PC-9 (cell line): ENCODE measurements around the gene TECTA. TPM values are rescaled to one million over a fixed set of nuclear protein-coding genes. Genes with fewer than 3 reads are reported as not detected.

ENCODE experiments used
- BruUV-seq: library from RNA; stranded (reverse); fragments of 400-500 nt; replicated peaks from 2 replicates; lab custom pipeline; 2021; lab: Mats Ljungman, UMichigan
- CTCF ChIA-PET: fragments of 300-600 bp; sonication (Branson Sonifier 250); formaldehyde crosslinking; loops from one replicate; lab custom pipeline; 2022; ENCODE audit warnings: antibody characterized with exemption; lab: Charles Lee
- POLR2A ChIA-PET: fragments of 300-600 bp; sonication (Branson Sonifier 250); formaldehyde crosslinking; loops from one replicate; lab custom pipeline; 2022; ENCODE audit warnings: antibody characterized with exemption; ENCODE audit not compliant: unreplicated experiment; lab: Charles Lee
- DNase-seq, 2 experiments: peaks; one replicate each; pipeline versions ENCODE4 v3.0.0 to v3.0.0-alpha.2; 2015 to 2022; ENCODE audit warnings: mixed read lengths in 1 of 2
- H2AFZ ChIP-seq: fragments of 200-600 bp; sonication (generic); 2 replicates; pipeline ENCODE4 v1.8.1; 2017; ENCODE audit warnings: antibody characterized with exemption
- H3F3A ChIP-seq: fragments of 200-600 bp; sonication (generic); 2 replicates; pipeline ENCODE4 v1.8.1; 2017; ENCODE audit warnings: antibody characterized with exemption, mild to moderate bottlenecking, low read depth; ENCODE audit not compliant: insufficient read depth
- H3K27ac ChIP-seq: fragments of 200-600 bp; sonication (generic); 2 replicates; pipeline ENCODE4 v1.6.1; 2016; ENCODE audit warnings: mixed run types
- H3K27me3 ChIP-seq: fragments of 200-600 bp; sonication (generic); 2 replicates; pipeline ENCODE4 v1.6.1; 2016; ENCODE audit warnings: low read depth, mixed run types; ENCODE audit not compliant: insufficient read depth
- H3K36me3 ChIP-seq: fragments of 200-600 bp; sonication (generic); 2 replicates; pipeline ENCODE4 v1.6.1; 2016; ENCODE audit warnings: low read depth, mixed run types
- H3K4me1 ChIP-seq: fragments of 200-600 bp; sonication (generic); replicated peaks from 2 replicates; pipeline ENCODE4 v1.6.1; 2016; ENCODE audit warnings: mixed run types; ENCODE audit not compliant: insufficient read depth
- H3K4me2 ChIP-seq: fragments of 200-600 bp; sonication (generic); 2 replicates; pipeline ENCODE4 v1.6.1; 2017; ENCODE audit warnings: mixed run types
- H3K4me3 ChIP-seq: fragments of 200-600 bp; sonication (generic); 2 replicates; pipeline ENCODE4 v1.6.1; 2016; ENCODE audit warnings: mixed run types
- H3K79me2 ChIP-seq: fragments of 200-600 bp; sonication (generic); 2 replicates; pipeline ENCODE4 v1.6.1; 2017; ENCODE audit warnings: low read depth, mixed run types
- H3K9me2 ChIP-seq: fragments of 200-600 bp; sonication (generic); 2 replicates; pipeline ENCODE4 v1.8.1; 2017; ENCODE audit warnings: mild to moderate bottlenecking; ENCODE audit not compliant: insufficient read depth
- H3K9me3 ChIP-seq: fragments of 200-600 bp; sonication (generic); 2 replicates; pipeline ENCODE4 v1.8.1; 2016; ENCODE audit warnings: low read depth; ENCODE audit not compliant: insufficient read depth
- H4K20me1 ChIP-seq: fragments of 200-600 bp; sonication (generic); 2 replicates; pipeline ENCODE4 v1.8.1; 2017; ENCODE audit not compliant: insufficient read depth
- EZH2 ChIP-seq: fragments of 200-600 bp; sonication (generic); IDR thresholded peaks from 2 replicates; pipeline ENCODE4 v1.8.0; 2017; ENCODE audit warnings: antibody characterized with exemption, low read depth
- intact Hi-C: fragments of 100-400 bp; cut with micrococcal nuclease; formaldehyde crosslinking; loops from one replicate; pipeline ENCODE4 v1.10.0; 2022; ENCODE audit not compliant: unreplicated experiment
- total RNA-seq: library from RNA; stranded (reverse); gene quantifications from 2 replicates; pipeline ENCODE4 v1.2.3, GENCODE V29; 2021
- TF ChIP-seq, protein P1 (sequence below): fragments of 200-600 bp; sonication (generic); conservative IDR thresholded peaks from 2 replicates; pipeline ENCODE4 v1.6.1; 2017; ENCODE audit warnings: mixed run types, antibody characterized with exemption, mild to moderate bottlenecking, moderate library complexity

The TECTA gene
- total RNA-seq, 1 experiment from 2014 or later = 0.04 TPM

GRCh38 chr11:121145826-121146225, 44.8 kb downstream of the TECTA start:
- Histone ChIP-seq H4K20me1 (peaks cover 2% of the 10 kb centered on the region; the same call in 1 of the 2 replicates), H3K27ac (no peak overlapping the region), H3K9me3 (no peaks in the 10 kb centered on the region), H3K4me1 (no peaks in the 10 kb centered on the region), H3K4me3 (no peak overlapping the region), H2AFZ (no peak overlapping the region), H3K27me3 (peaks cover 96% of the 10 kb centered on the region), H3K9me2 (no peaks in the 10 kb centered on the region), H3K4me2 (no peak overlapping the region), H3K36me3 (no peaks in the 10 kb centered on the region), H3K79me2 (no peaks in the 10 kb centered on the region), H3F3A (no peaks in the 10 kb centered on the region)
- no TSS peak for BruUV-seq
- POLR2A ChIA-PET = no interaction called here
- no peak for DNase-seq
- intact Hi-C loops = no loop called here
- CTCF ChIA-PET = no interaction called here
- no peak for TF ChIP-seq EZH2
- TF ChIP-seq, protein P1, sequence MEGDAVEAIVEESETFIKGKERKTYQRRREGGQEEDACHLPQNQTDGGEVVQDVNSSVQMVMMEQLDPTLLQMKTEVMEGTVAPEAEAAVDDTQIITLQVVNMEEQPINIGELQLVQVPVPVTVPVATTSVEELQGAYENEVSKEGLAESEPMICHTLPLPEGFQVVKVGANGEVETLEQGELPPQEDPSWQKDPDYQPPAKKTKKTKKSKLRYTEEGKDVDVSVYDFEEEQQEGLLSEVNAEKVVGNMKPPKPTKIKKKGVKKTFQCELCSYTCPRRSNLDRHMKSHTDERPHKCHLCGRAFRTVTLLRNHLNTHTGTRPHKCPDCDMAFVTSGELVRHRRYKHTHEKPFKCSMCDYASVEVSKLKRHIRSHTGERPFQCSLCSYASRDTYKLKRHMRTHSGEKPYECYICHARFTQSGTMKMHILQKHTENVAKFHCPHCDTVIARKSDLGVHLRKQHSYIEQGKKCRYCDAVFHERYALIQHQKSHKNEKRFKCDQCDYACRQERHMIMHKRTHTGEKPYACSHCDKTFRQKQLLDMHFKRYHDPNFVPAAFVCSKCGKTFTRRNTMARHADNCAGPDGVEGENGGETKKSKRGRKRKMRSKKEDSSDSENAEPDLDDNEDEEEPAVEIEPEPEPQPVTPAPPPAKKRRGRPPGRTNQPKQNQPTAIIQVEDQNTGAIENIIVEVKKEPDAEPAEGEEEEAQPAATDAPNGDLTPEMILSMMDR = no peak

DNA sequence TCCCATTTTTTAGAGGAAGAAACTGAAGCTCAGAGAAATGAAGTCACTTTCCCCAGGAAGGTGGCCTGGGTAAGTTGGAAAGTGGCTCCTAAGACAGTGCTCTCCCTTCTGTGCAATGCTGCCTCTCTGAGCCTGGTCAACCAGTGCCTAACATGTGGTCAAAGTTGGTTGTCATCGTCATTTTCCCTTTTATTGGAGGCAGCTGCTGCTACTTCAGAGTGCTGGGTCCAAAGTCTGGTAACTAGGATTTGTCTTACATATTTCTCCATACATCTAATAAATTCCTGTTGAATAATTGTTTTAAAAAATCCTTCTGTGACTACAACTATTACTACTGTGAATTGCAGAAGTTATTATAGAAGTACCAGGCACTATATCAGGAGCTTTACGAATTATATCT, 48.1 kb downstream of the TECTA start:
- Histone ChIP-seq H4K20me1 (no peaks in the 10 kb centered on the region), H3K4me3 (no peak overlapping the region), H3K9me3 (no peaks in the 10 kb centered on the region), H3K27me3 (peaks cover 96% of the 10 kb centered on the region), H3F3A (no peaks in the 10 kb centered on the region), H3K4me2 (no peak overlapping the region), H3K36me3 (no peaks in the 10 kb centered on the region), H3K79me2 (no peaks in the 10 kb centered on the region), H3K9me2 (no peaks in the 10 kb centered on the region), H3K4me1 (no peaks in the 10 kb centered on the region), H3K27ac (no peak overlapping the region), H2AFZ (no peak overlapping the region)
- intact Hi-C loops = no loop called here
- TF ChIP-seq, protein P1 = no peak
- TF ChIP-seq EZH2 = no peak
- CTCF ChIA-PET = no interaction called here
- no peak for DNase-seq
- no TSS peak for BruUV-seq
- POLR2A ChIA-PET = interaction anchor here (0.5 kb wide), 1 partner anchor 745 kb away, joined by 4 read pairs; no protein-coding TSS in a partner anchor

- no peaks in the 10 kb centered on the region for H3K79me2 ChIP-seq
- H3K36me3 ChIP-seq = no peaks in the 10 kb centered on the region
- no peak overlapping the region for H3K27ac ChIP-seq
- no peak for DNase-seq
- H3F3A ChIP-seq = no peaks in the 10 kb centered on the region
- no peak overlapping the region for H2AFZ ChIP-seq
- intact Hi-C loops = no loop called here
- H4K20me1 ChIP-seq = no peaks in the 10 kb centered on the region
- no peak overlapping the region for H3K4me3 ChIP-seq
- H3K9me3 ChIP-seq = no peaks in the 10 kb centered on the region
- H3K4me2 ChIP-seq = no peak overlapping the region
- ChIA-PET CTCF (no interaction called here), POLR2A (no interaction called here)
- H3K9me2 ChIP-seq = no peaks in the 10 kb centered on the region
- no peaks in the 10 kb centered on the region for H3K4me1 ChIP-seq
- BruUV-seq = no TSS peak
- peaks cover 93% of the 10 kb centered on the region for H3K27me3 ChIP-seq
- TF ChIP-seq, protein P1 = no peak
- no peak for TF ChIP-seq EZH2
Observed at GRCh38 chr11:121151207-121151688, 50.2 kb downstream of the TECTA start.
